AG09309 (cell line): ENCODE data around the gene VSIR.

ENCODE experiments used
- DNase-seq: peaks from one replicate; pipeline ENCODE4 v3.0.0-alpha.2; 2010; ENCODE audit warnings: low read depth
- H3K4me3 ChIP-seq: 2 replicates; pipeline ENCODE4 v1.5.1; 2011; ENCODE audit warnings: mild to moderate bottlenecking, low read depth, low read length, moderate library complexity; ENCODE audit not compliant: control insufficient read depth
- CTCF ChIP-seq: IDR thresholded peaks from 2 replicates; pipeline ENCODE4 v1.5.1; 2011; ENCODE audit warnings: mild to moderate bottlenecking, low read depth, low read length, inconsistent platforms; ENCODE audit not compliant: insufficient read depth, control insufficient read depth; ENCODE audit errors: missing control alignments

Gene VSIR

DNA sequence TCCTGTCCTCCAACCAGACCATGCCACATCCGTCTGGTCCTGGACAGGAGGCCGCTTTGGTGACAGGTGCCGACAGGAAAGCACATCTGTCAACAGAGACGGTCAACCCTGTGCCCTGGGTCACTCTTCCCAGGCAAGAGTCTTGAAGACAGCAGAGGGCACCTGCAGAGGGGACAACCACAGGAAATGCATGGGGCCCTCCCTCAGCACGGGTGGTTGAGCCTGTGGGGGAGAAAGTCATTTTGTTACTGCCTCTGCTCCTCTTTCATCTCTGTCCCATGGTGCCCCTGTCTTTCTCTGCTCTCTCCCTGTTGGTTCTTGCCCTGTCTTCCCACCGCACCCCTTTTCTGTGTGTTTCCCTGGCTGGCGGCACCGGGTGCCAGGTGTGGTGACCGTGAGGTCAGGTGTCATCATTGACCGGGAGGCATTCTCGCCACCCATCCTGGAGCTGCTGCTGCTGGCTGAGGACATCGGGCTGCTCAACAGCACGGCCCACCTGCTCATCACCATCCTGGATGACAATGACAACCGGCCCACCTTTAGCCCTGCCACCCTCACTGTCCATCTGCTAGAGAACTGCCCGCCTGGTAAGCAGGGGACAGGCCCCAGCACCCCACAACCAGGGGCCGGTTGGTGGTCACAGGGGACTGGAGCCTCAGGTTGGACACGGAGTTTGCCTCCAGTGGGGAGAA, 17.6 kb upstream of the VSIR start:
- H3K4me3 ChIP-seq, result no peak overlapping the region
- TF ChIP-seq CTCF, result no peak

DNA sequence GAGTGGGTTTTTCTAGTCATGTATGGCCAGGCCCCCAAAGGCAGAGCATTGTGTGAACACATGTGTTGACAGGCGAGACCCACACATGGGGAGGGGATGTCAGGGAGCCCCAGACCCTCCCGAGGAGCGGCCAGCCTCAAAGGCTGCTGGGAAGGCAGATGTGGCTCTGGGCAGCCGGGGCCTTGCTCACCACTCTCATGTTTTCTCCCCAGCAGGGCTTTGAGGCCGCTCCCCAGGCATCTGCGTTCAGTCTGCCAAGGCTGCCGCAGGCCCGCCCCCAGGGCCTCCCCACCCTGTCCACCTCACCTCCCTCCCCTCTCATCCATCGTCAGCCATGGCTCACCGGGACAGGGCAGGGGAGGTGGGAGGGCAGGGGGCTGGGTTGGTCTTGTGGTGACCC, 16.6 kb upstream of the VSIR start:
- no peak for TF ChIP-seq CTCF
- H3K4me3 ChIP-seq, result no peak overlapping the region
- DNase-seq, result no peak

More for the DNA sequence above, 17.6 kb upstream of the VSIR start:
- DNase-seq, result no peak

- no peak overlapping the region for H3K4me3 ChIP-seq
- no peak for DNase-seq
- TF ChIP-seq CTCF, result no peak
Measured at GRCh38 chr10:71788954-71789353, 15.6 kb upstream of the VSIR start.

DNA sequence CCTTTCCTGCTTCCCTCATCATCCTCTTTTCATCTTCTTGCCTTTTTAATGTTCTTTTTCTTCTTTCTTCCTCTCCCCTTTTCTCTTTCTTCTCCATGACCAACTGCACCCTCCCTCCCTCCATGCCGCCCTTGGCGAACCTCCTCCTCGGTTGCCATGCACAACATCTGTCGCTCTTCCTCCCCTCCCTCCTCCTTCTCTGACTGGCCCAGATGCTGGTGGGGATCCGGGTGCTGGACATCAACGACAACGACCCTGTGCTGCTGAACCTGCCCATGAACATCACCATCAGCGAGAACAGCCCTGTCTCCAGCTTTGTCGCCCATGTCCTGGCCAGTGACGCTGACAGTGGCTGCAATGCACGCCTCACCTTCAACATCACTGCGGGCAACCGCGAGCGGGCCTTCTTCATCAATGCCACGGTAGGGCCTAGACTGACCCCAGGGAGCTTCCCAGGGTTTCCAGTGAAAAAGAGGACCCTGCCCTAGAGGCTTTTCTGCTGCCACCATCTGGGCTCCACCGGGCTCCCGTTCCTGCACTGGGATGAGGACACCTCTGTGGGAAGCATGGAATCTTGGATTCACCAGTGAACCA, 11.5 kb upstream of the VSIR start:
- no peak for TF ChIP-seq CTCF
- DNase-seq, result no peak
- no peak overlapping the region for H3K4me3 ChIP-seq

DNA sequence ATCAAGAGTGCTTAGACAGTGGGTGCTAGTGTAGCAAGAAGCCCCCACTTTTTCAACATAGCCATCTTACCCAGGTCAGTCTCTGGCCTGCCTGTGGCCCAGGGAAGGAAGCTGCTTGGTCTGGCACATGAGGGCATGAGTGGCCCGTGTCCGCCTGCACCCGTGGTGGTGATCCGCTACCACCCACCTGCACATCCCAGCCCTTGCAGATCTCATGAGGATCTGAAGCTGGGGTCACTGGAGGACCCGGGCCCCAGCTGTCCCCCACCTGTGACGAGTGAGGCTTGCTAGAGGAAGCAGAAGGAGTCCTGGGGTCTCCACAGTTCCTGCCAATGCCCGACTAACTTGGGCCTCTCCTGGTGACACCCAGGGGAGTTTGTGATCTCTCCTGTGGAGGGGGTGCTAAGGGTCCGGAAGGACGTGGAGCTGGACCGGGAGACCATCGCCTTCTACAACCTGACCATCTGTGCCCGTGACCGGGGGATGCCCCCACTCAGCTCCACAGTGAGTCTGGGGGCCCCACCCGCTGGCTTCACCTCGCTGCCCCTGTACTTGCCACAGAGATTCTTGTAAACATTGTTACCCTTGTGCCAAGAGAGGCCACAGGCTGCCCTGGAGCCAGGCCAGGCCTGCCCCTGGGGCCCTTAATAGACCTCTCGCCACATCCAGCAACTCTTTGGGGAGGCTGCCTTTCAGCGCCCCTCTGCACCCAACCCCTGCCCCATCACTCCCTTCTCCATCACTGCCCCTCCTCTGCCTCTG, 10.8 kb upstream of the VSIR start:
- no peak for DNase-seq
- no peak for TF ChIP-seq CTCF
- H3K4me3 ChIP-seq, result no peak overlapping the region

GRCh38 chr10:71782917-71783490, 9.7 kb upstream of the VSIR start:
- TF ChIP-seq CTCF, result no peak
- no peak for DNase-seq
- H3K4me3 ChIP-seq, result no peak overlapping the region
